Measurements from ENCODE around the gene ABITRAM.
"Not testable (repeated sequence)": the region's sequence is repeated elsewhere in the genome, so short reads cannot be mapped to it uniquely, and the experiment has no call there.

ABITRAM gene

DNA sequence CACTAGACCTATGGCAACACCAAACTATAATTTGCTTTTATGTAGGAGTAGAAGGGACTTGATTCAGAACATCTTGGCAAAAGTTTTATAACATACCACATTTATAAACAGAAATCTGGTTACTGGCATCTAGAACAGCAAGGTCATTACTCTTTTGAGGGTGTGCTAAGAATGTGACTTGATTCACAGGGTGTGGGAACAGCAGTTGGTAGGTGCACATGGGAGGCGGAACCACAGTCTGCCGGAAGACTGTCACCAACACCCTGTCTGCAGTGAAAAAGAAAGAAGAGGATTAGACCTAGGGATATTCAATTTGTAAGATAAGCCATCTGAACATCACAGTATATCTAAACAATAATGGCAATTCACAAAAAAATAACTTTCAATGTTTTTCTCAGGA lies 23.3 kb upstream of the ABITRAM start:
- H3K27ac ChIP-seq (ENCODE audit: low read length): no peak overlapping the region
- H3K4me2 ChIP-seq (ENCODE audit: low read length): no peak overlapping the region
- no peaks in the 10 kb centered on the region for H3K4me1 ChIP-seq (ENCODE audit: low read length)
- no peaks in the 10 kb centered on the region for H3K27me3 ChIP-seq (ENCODE audit: low read depth, low read length)
- no peak overlapping the region for H3K4me3 ChIP-seq (ENCODE audit: low read length)
- no peaks in the 10 kb centered on the region for H3K9me3 ChIP-seq (ENCODE audit: insufficient read depth, low read length)
- H4K20me1 ChIP-seq (ENCODE audit: insufficient read depth, low read length): no peaks in the 10 kb centered on the region
- no peak overlapping the region for H2AFZ ChIP-seq (ENCODE audit: low read depth, low read length)
- H3K9ac ChIP-seq (ENCODE audit: low read length): no peak overlapping the region
- no peaks in the 10 kb centered on the region for H3K79me2 ChIP-seq (ENCODE audit: low read length)
- no peak for TF ChIP-seq EZH2phosphoT487 (IDR thresholded peaks at IDR 0.05; ENCODE audit: low read depth)
- TF ChIP-seq, protein P1, sequence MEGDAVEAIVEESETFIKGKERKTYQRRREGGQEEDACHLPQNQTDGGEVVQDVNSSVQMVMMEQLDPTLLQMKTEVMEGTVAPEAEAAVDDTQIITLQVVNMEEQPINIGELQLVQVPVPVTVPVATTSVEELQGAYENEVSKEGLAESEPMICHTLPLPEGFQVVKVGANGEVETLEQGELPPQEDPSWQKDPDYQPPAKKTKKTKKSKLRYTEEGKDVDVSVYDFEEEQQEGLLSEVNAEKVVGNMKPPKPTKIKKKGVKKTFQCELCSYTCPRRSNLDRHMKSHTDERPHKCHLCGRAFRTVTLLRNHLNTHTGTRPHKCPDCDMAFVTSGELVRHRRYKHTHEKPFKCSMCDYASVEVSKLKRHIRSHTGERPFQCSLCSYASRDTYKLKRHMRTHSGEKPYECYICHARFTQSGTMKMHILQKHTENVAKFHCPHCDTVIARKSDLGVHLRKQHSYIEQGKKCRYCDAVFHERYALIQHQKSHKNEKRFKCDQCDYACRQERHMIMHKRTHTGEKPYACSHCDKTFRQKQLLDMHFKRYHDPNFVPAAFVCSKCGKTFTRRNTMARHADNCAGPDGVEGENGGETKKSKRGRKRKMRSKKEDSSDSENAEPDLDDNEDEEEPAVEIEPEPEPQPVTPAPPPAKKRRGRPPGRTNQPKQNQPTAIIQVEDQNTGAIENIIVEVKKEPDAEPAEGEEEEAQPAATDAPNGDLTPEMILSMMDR (IDR thresholded peaks at IDR 0.05; ENCODE audit: low read depth, low read length): no peak
- H3K36me3 ChIP-seq (replicated peaks; ENCODE audit: low read depth, low read length): peaks cover 32% of the 10 kb centered on the region

DNA sequence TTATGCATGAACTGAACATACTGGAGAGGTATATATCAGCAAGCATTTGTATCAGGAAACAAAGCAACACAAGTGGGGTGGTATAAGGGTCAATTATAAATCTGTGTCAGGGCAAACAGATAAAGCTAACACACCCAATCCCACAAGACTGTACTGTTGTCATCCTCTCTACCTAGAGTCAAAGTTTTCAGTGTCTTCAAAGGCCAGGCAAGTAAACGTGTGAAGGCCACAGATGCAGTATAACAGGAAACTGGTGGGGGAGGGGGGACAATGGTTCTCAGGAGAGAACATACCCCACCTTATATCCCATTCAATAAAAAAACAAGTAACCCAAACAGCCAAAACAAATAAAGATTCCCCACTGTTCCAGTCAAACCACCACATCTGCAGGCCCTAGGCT lies 22.4 kb upstream of the ABITRAM start:
- no peak overlapping the region for H3K4me2 ChIP-seq (ENCODE audit: low read length)
- TF ChIP-seq, protein P1 (IDR thresholded peaks at IDR 0.05; ENCODE audit: low read depth, low read length): no peak
- no peak for TF ChIP-seq EZH2phosphoT487 (IDR thresholded peaks at IDR 0.05; ENCODE audit: low read depth)
- no peak overlapping the region for H3K9ac ChIP-seq (ENCODE audit: low read length)
- H3K79me2 ChIP-seq (ENCODE audit: low read length): no peaks in the 10 kb centered on the region
- H3K9me3 ChIP-seq (ENCODE audit: insufficient read depth, low read length): no peaks in the 10 kb centered on the region
- no peaks in the 10 kb centered on the region for H3K4me1 ChIP-seq (ENCODE audit: low read length)
- H3K36me3 ChIP-seq (replicated peaks; ENCODE audit: low read depth, low read length): peaks cover 32% of the 10 kb centered on the region
- H3K27me3 ChIP-seq (ENCODE audit: low read depth, low read length): no peaks in the 10 kb centered on the region
- no peaks in the 10 kb centered on the region for H4K20me1 ChIP-seq (ENCODE audit: insufficient read depth, low read length)
- H2AFZ ChIP-seq (ENCODE audit: low read depth, low read length): no peak overlapping the region
- no peak overlapping the region for H3K4me3 ChIP-seq (ENCODE audit: low read length)
- H3K27ac ChIP-seq (ENCODE audit: low read length): no peak overlapping the region

DNA sequence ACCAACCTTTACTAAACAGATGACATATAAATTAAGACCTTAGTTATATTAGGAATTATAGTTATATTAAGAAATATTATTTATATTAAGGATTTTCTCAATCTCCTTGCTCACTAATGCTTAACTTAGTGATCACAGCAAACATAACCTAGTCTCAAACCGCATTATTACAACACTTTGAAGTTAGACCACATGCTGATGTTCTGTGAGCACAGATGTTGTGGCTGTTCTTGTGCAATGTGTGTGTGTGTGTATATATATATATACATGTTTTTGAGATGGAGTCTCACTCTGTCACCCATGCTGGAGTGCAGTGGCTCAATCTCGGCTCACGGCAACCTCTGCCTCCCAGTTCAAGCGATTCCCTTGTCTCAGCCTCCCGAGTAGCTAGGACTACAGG lies 20.8 kb upstream of the ABITRAM start:
- Histone ChIP-seq H3K4me2 (ENCODE audit: low read length) (no peak overlapping the region), H3K4me3 (ENCODE audit: low read length) (no peak overlapping the region), H3K4me1 (ENCODE audit: low read length) (no peaks in the 10 kb centered on the region), H3K27ac (ENCODE audit: low read length) (no peak overlapping the region), H3K36me3 (replicated peaks; ENCODE audit: low read depth, low read length) (peaks cover 31% of the 10 kb centered on the region), H3K9ac (ENCODE audit: low read length) (no peak overlapping the region), H3K9me3 (ENCODE audit: insufficient read depth, low read length) (no peaks in the 10 kb centered on the region), H3K79me2 (ENCODE audit: low read length) (no peaks in the 10 kb centered on the region), H3K27me3 (ENCODE audit: low read depth, low read length) (no peaks in the 10 kb centered on the region), H4K20me1 (ENCODE audit: insufficient read depth, low read length) (no peaks in the 10 kb centered on the region), H2AFZ (ENCODE audit: low read depth, low read length) (no peak overlapping the region)
- TF ChIP-seq, protein P1 (IDR thresholded peaks at IDR 0.05; ENCODE audit: low read depth, low read length): no peak
- no peak for TF ChIP-seq EZH2phosphoT487 (IDR thresholded peaks at IDR 0.05; ENCODE audit: low read depth)

DNA sequence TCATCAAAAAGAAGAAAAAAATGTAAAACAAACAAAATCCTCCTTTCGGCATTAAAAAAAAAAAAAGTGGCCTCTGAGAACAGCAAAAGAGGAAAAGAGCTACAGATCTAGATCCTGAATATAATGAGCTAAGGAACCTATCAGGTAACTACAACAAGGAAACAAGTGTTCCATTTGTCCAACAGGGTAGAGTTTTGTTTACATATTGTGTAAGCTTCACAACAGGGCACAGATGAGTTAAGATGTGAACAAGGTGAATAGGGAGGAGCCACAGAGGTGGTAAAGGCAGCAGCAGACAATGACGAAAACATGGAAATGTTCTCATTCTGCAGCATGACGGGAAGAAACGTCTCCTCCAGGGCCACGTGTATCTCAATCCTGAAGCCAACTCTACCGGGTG lies 14.7 kb upstream of the ABITRAM start:
- Histone ChIP-seq H3K4me3 (ENCODE audit: low read length) (no peak overlapping the region), H3K4me1 (ENCODE audit: low read length) (no peaks in the 10 kb centered on the region), H3K9me3 (ENCODE audit: insufficient read depth, low read length) (no peaks in the 10 kb centered on the region), H3K79me2 (ENCODE audit: low read length) (no peaks in the 10 kb centered on the region), H2AFZ (ENCODE audit: low read depth, low read length) (no peak overlapping the region), H3K27ac (ENCODE audit: low read length) (no peak overlapping the region), H3K4me2 (ENCODE audit: low read length) (no peak overlapping the region), H3K36me3 (replicated peaks; ENCODE audit: low read depth, low read length) (peaks cover 31% of the 10 kb centered on the region), H3K9ac (ENCODE audit: low read length) (no peak overlapping the region), H4K20me1 (ENCODE audit: insufficient read depth, low read length) (no peaks in the 10 kb centered on the region), H3K27me3 (ENCODE audit: low read depth, low read length) (no peaks in the 10 kb centered on the region)
- no peak for TF ChIP-seq EZH2phosphoT487 (IDR thresholded peaks at IDR 0.05; ENCODE audit: low read depth)
- TF ChIP-seq, protein P1 (IDR thresholded peaks at IDR 0.05; ENCODE audit: low read depth, low read length): no peak

DNA sequence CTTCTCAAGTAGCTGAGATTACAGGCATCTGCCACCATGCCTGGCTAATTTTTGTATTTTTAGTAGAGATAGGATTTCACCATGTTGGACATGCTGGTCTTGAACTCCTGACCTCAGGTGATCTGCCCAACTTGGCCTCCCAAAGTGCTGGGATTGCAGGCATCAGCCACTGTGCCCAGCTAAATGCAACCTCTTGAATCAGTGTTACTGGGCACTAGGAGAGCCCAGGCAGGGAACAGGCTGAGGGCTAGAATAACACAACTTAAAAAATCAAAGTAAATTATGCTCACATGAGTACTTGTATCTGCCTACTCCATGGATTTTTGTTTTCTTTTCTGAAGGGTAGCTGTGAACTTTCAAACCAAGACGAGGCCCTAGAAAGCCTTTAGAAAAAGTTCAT lies 13.8 kb upstream of the ABITRAM start:
- peaks cover 31% of the 10 kb centered on the region for H3K36me3 ChIP-seq (replicated peaks; ENCODE audit: low read depth, low read length)
- not testable (repeated sequence) for H4K20me1 ChIP-seq (ENCODE audit: insufficient read depth, low read length); H3K4me2 ChIP-seq (ENCODE audit: low read length); H3K27ac ChIP-seq (ENCODE audit: low read length); H2AFZ ChIP-seq (ENCODE audit: low read depth, low read length); H3K4me1 ChIP-seq (ENCODE audit: low read length); H3K9ac ChIP-seq (ENCODE audit: low read length); H3K9me3 ChIP-seq (ENCODE audit: insufficient read depth, low read length); H3K27me3 ChIP-seq (ENCODE audit: low read depth, low read length); H3K4me3 ChIP-seq (ENCODE audit: low read length); H3K79me2 ChIP-seq (ENCODE audit: low read length)
